Thoracic aorta (tissue), 2 donors: ENCODE data around the gene OIT3. TPM values are rescaled to one million over a fixed set of nuclear protein-coding genes. Genes with fewer than 3 reads are reported as not detected.
"Not testable (repeated sequence)": the region's sequence is repeated elsewhere in the genome, so short reads cannot be mapped to it uniquely, and the experiment has no call there.

Source experiments
- ATAC-seq: fragments of 150-250 bp; one replicate; pipeline ENCODE4 v1.8.0; 2017; ENCODE audit warnings: low read depth; ENCODE audit not compliant: insufficient number of reproducible peaks, low FRiP score
- DNase-seq: peaks from one replicate; pipeline ENCODE4 v3.0.0-alpha.2; 2020; ENCODE audit warnings: low spot score
- H3K27ac ChIP-seq, 2 donors: fragments of 200-600 bp; sonication (generic); 1 replicate in 1 of 2; 2 replicates in 1 of 2; pipeline ENCODE4 v1.5.1; 2016; ENCODE audit warnings: mild to moderate bottlenecking in 2 of 2, moderate library complexity in 2 of 2
- H3K27me3 ChIP-seq: fragments of 200-600 bp; sonication (generic); replicated peaks from 2 replicates; pipeline ENCODE4 v1.6.0; 2016; ENCODE audit warnings: mild to moderate bottlenecking; ENCODE audit not compliant: insufficient read depth
- H3K36me3 ChIP-seq: fragments of 200-600 bp; sonication (generic); one replicate; pipeline ENCODE4 v1.5.1; 2016
- H3K4me1 ChIP-seq, 2 donors: fragments of 200-600 bp; sonication (generic); 1 replicate in 1 of 2; 2 replicates in 1 of 2; pipeline versions ENCODE4 v1.5.1 to v1.6.0; 2016; ENCODE audit warnings: low read depth in 2 of 2, mild to moderate bottlenecking in 1 of 2; ENCODE audit not compliant: control insufficient read depth in 1 of 2
- H3K4me3 ChIP-seq: fragments of 200-600 bp; sonication (generic); 2 replicates; pipeline ENCODE4 v1.5.1; 2016; ENCODE audit warnings: mild to moderate bottlenecking
- H3K9me3 ChIP-seq: fragments of 200-600 bp; sonication (generic); 2 replicates; pipeline ENCODE4 v1.5.1; 2016
- CTCF ChIP-seq: fragments of 200-600 bp; sonication (generic); IDR thresholded peaks from one replicate; pipeline ENCODE4 v1.5.1; 2019; ENCODE audit warnings: antibody characterized with exemption
- total RNA-seq, 2 donors: library from RNA; depleted of rRNA; stranded (reverse); fragments of >200 nt; gene quantifications; one replicate each; pipeline versions ENCODE4 v1.1.0 to v1.2.3, GENCODE V29; 2016

OIT3 gene
- total RNA-seq, 2 donors from 2014 or later = not detected

DNA sequence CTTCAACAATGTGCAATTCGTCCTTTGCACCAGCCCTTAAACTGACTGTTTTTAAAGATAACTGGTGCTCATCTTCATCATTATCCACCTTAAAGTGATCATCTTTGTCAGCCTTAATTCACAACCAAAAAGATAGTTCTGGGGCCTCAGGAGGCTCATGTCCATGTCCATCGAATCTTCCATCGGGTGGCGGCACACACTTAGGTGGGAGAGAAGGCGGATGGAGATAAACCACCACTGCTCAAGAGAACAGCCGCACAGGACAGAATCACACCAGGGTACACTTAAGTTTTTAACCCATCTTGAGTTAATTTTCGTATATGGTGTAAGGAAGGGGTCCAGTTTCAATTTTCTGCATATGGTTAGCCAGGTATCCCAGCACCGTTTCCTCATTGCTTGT lies 24.8 kb downstream of the OIT3 start:
- Histone ChIP-seq H3K27ac (no peak overlapping the region), H3K27me3 (no peaks in the 10 kb centered on the region), H3K4me3 (no peak overlapping the region), H3K9me3 (no peaks in the 10 kb centered on the region), H3K36me3 (no peaks in the 10 kb centered on the region), H3K4me1 (peaks cover 4 to 8% of the 10 kb centered on the region in 2 donors)
- no peak for DNase-seq
- TF ChIP-seq CTCF = no peak
- ATAC-seq = no peak

GRCh38 chr10:72921147-72921683 lies 27.7 kb downstream of the OIT3 start:
- not testable (repeated sequence) for H3K36me3 ChIP-seq, ATAC-seq, H3K4me1 ChIP-seq, H3K27me3 ChIP-seq, H3K4me3 ChIP-seq, H3K27ac ChIP-seq, H3K9me3 ChIP-seq, DNase-seq

GRCh38 chr10:72924351-72924750 lies 30.8 kb downstream of the OIT3 start:
- H3K4me3 ChIP-seq = no peak overlapping the region
- no peak overlapping the region for H3K27ac ChIP-seq
- H3K4me1 ChIP-seq = no peaks in the 10 kb centered on the region
- no peaks in the 10 kb centered on the region for H3K27me3 ChIP-seq
- no peak for ATAC-seq
- H3K36me3 ChIP-seq = no peaks in the 10 kb centered on the region
- no peak for TF ChIP-seq CTCF
- no peaks in the 10 kb centered on the region for H3K9me3 ChIP-seq
- DNase-seq = no peak

DNA sequence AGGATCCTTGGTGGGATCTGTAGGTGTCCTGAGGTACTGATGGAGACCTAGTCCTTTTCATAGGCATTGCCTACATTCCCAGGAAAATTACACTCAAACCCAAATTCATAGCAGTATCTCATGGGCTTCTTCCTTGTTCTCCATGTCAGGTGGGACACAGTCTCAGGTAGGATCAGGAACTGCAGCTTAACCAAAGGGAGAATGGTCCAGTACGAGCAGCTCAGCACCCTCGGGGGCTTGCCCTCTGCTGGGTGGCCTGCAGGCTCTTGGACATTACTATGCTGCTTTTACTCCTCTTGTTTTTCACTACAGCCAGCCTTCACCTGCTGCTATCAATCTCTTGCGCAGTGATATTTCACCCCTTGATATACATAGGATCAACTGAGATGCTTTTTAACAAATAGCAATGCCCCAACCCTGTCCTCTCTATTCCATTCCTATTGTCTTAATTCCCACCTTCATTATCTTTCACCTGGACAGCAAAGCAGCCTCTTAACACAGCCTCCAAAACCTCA lies 32.5 kb downstream of the OIT3 start:
- no peak for TF ChIP-seq CTCF
- no peak overlapping the region for H3K27ac ChIP-seq
- H3K4me3 ChIP-seq = no peak overlapping the region
- H3K27me3 ChIP-seq = no peaks in the 10 kb centered on the region
- H3K9me3 ChIP-seq = no peaks in the 10 kb centered on the region
- no peaks in the 10 kb centered on the region for H3K36me3 ChIP-seq
- H3K4me1 ChIP-seq = no peaks in the 10 kb centered on the region
- ATAC-seq = no peak
- no peak for DNase-seq

GRCh38 chr10:72927485-72927884 lies 33.9 kb downstream of the OIT3 start:
- no peak for DNase-seq
- no peak for ATAC-seq
- no peaks in the 10 kb centered on the region for H3K27me3 ChIP-seq
- no peaks in the 10 kb centered on the region for H3K36me3 ChIP-seq
- no peak overlapping the region for H3K27ac ChIP-seq
- H3K4me3 ChIP-seq = no peak overlapping the region
- no peaks in the 10 kb centered on the region for H3K4me1 ChIP-seq
- TF ChIP-seq CTCF = no peak
- H3K9me3 ChIP-seq = no peaks in the 10 kb centered on the region

DNA sequence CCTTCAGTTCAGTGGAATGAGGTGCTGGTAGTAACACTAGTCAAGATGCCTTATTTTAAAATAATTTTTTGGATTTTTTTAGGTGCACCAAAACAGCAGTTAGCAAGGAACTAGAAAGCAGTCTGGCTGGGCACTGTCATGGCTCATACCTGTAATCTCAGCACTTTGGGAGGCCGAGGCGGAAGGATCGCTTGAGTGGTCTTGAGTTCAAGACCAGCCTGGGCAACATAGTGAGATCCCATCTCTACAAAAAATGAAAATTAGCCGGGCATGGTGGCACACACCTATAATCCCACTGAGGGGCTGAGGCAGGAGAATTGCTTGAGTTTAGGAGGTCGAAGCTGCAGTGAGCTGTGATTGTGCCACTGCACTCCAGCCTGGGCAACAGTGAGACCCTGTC lies 35.3 kb downstream of the OIT3 start:
- Histone ChIP-seq H3K36me3 (no peaks in the 10 kb centered on the region), H3K4me3 (no peak overlapping the region), H3K27me3 (no peaks in the 10 kb centered on the region), H3K4me1 (no peaks in the 10 kb centered on the region), H3K27ac (no peak overlapping the region), H3K9me3 (no peaks in the 10 kb centered on the region)
- no peak for TF ChIP-seq CTCF
- no peak for DNase-seq
- no peak for ATAC-seq
